Transverse colon (tissue), 4 donors: Measurements from ENCODE around the gene HAUS1. TPM values are rescaled to one million over a fixed set of nuclear protein-coding genes. Genes with fewer than 3 reads are reported as not detected.
"Not testable (repeated sequence)": the region's sequence is repeated elsewhere in the genome, so short reads cannot be mapped to it uniquely, and the experiment has no call there.

Experiments
- DNase-seq: peaks from one replicate; pipeline ENCODE4 v3.0.0-alpha.2; 2019
- H3K27ac ChIP-seq, 4 donors: fragments of 200-600 bp; sonication (generic); 2 replicates each; pipeline ENCODE4 v1.5.1; 2016 to 2018; ENCODE audit warnings: inconsistent platforms in 4 of 4
- H3K27me3 ChIP-seq: fragments of 200-600 bp; sonication (generic); 2 replicates; pipeline ENCODE4 v1.5.1; 2017; ENCODE audit warnings: inconsistent platforms
- H3K36me3 ChIP-seq, 4 donors: fragments of 200-600 bp; sonication (generic); 2 replicates each; pipeline ENCODE4 v1.5.1; 2017 to 2019; ENCODE audit warnings: inconsistent platforms in 4 of 4
- H3K4me1 ChIP-seq, 4 donors: fragments of 200-600 bp; sonication (generic); 2 replicates each; pipeline ENCODE4 v1.5.1; 2017 to 2020; ENCODE audit warnings: inconsistent platforms in 4 of 4
- H3K4me3 ChIP-seq, 4 donors: fragments of 200-600 bp; sonication (generic); 1 replicate in 1 of 4; 2 replicates in 3 of 4; pipeline versions ENCODE4 v1.5.1 to v1.6.1; 2017 to 2019; ENCODE audit warnings: inconsistent platforms in 4 of 4
- H3K9me3 ChIP-seq, 2 donors: fragments of 200-600 bp; sonication (generic); 2 replicates each; pipeline ENCODE4 v1.5.1; 2017 to 2019; ENCODE audit warnings: inconsistent platforms in 2 of 2
- CTCF ChIP-seq, 5 experiments: fragments of 200-600 bp in 3 of 5; fragments of 450-650 bp in 2 of 5; sonication (generic) in 3 of 5; IDR thresholded peaks; 1 replicate in 2 of 5; 2 replicates in 3 of 5; pipeline ENCODE4 v1.5.1; 2016 to 2017; ENCODE audit warnings: antibody characterized with exemption in 5 of 5, inconsistent platforms in 3 of 5, mild to moderate bottlenecking in 2 of 5, moderate library complexity in 1 of 5
- EP300 ChIP-seq: sonication (generic); formaldehyde crosslinking; IDR thresholded peaks from one replicate; pipeline ENCODE4 v1.6.1; 2017; ENCODE audit warnings: antibody characterized with exemption, low read depth
- POLR2A ChIP-seq: fragments of 450-650 bp; IDR thresholded peaks from one replicate; pipeline ENCODE4 v1.6.1; 2016; ENCODE audit warnings: antibody characterized with exemption, mild to moderate bottlenecking, moderate library complexity
- POLR2AphosphoS5 ChIP-seq, 3 donors: sonication (generic); formaldehyde crosslinking; IDR thresholded peaks; one replicate each; pipeline ENCODE4 v1.6.1; 2016; ENCODE audit warnings: antibody characterized with exemption in 3 of 3
- WGBS, 2 donors: methylation state at CpG; one replicate each; pipeline ENCODE4 v1.1.5; 2018; ENCODE audit warnings: low coverage in 1 of 2; 5-methylcytosine and 5-hydroxymethylcytosine counted together
- in situ Hi-C, 4 donors: fragments of 200-750 bp; cut with MboI; loops; one replicate each; pipeline versions ENCODE4 v1.15.0 to v1.15.1; 2017; ENCODE audit warnings: low sequenced_read_pairs in 3 of 4, low pct_ligation_motif_present in 1 of 4, low pct_unique_long_range_greater_than_20kb in 1 of 4
- intact Hi-C: fragments of 100-400 bp; cut with DNase I; formaldehyde crosslinking; loops from one replicate; pipeline ENCODE4 v1.15.1; 2023; ENCODE audit warnings: low total_unique reads
- total RNA-seq, 4 donors: library from RNA; depleted of rRNA; stranded (reverse); fragments of >200 nt; gene quantifications; one replicate each; pipeline ENCODE4 v1.1.0, GENCODE V29; 2016

The HAUS1 gene
- total RNA-seq, 4 donors from 2014 or later, result 1.6 to 33.5 (median 19.8) TPM; not detected in 1

GRCh38 chr18:46109386-46109785, 5.2 kb downstream of the HAUS1 start:
- no peak for DNase-seq
- no peak for TF ChIP-seq POLR2A
- TF ChIP-seq EP300, result no peak
- TF ChIP-seq CTCF (IDR thresholded peaks at IDR 0.05), result no peak
- no peak for TF ChIP-seq POLR2AphosphoS5 (IDR thresholded peaks at IDR 0.05)
- no peaks in the 10 kb centered on the region for H3K9me3 ChIP-seq
- H3K27ac ChIP-seq, result peak overlapping the region; percentile 9 to 41 (median 20)
- H3K4me1 ChIP-seq, result peaks cover 5 to 16% (median 11%) of the 10 kb centered on the region in 4 donors
- WGBS, 2 donors, result 50 to 73% methylated on average over 1 to 5 of the region's 5 CpGs
- intact Hi-C loops (no loop called here), in situ Hi-C loops (no loop called here)
- no peaks in the 10 kb centered on the region for H3K27me3 ChIP-seq
- H3K4me3 ChIP-seq, result no peak overlapping the region
- no peaks in the 10 kb centered on the region for H3K36me3 ChIP-seq

GRCh38 chr18:46110406-46110805, 6.2 kb downstream of the HAUS1 start:
- H3K4me1 ChIP-seq, result peaks cover 2 to 11% (median 5%) of the 10 kb centered on the region in 4 donors
- H3K9me3 ChIP-seq, result no peaks in the 10 kb centered on the region
- WGBS, 2 donors, result 97% methylated on average over 3 of the region's 3 CpGs; no CpG with 5 or more reads in 1 of the 2 donors
- no peak overlapping the region for H3K27ac ChIP-seq
- TF ChIP-seq EP300 (no peak), POLR2AphosphoS5 (IDR thresholded peaks at IDR 0.05) (no peak), CTCF (IDR thresholded peaks at IDR 0.05) (no peak), POLR2A (no peak)
- intact Hi-C loops (no loop called here), in situ Hi-C loops (no loop called here)
- peaks cover 0 to 8% (median 4%) of the 10 kb centered on the region in 4 donors for H3K36me3 ChIP-seq
- H3K4me3 ChIP-seq, result no peak overlapping the region
- no peak for DNase-seq
- no peaks in the 10 kb centered on the region for H3K27me3 ChIP-seq

GRCh38 chr18:46113751-46114150, 9.6 kb downstream of the HAUS1 start:
- H3K27me3 ChIP-seq, result no peaks in the 10 kb centered on the region
- intact Hi-C loops, result no loop called here
- H3K4me3 ChIP-seq, result no peak overlapping the region
- DNase-seq, result no peak
- peaks cover 0 to 7% (median 3%) of the 10 kb centered on the region in 4 donors for H3K4me1 ChIP-seq
- no peak overlapping the region for H3K27ac ChIP-seq
- in situ Hi-C loops, result no loop called here
- H3K36me3 ChIP-seq, result peaks cover 0 to 13% (median 4%) of the 10 kb centered on the region in 4 donors
- TF ChIP-seq CTCF (IDR thresholded peaks at IDR 0.05) (no peak), POLR2AphosphoS5 (IDR thresholded peaks at IDR 0.05) (no peak), POLR2A (no peak), EP300 (no peak)
- no peaks in the 10 kb centered on the region for H3K9me3 ChIP-seq
- WGBS, 2 donors, result 86 to 91% methylated on average over 1 of the region's 1 CpG

GRCh38 chr18:46126625-46127024, 22.4 kb downstream of the HAUS1 start:
- in situ Hi-C loops, H3K9me3 ChIP-seq, DNase-seq, intact Hi-C loops, H3K4me1 ChIP-seq, H3K27ac ChIP-seq, H3K27me3 ChIP-seq, H3K4me3 ChIP-seq: not testable (repeated sequence)
- WGBS, 2 donors, result 99 to 100% methylated on average over 2 to 4 of the region's 4 CpGs
- H3K36me3 ChIP-seq, result peaks cover 0 to 53% (median 24%) of the 10 kb centered on the region in 4 donors

- in situ Hi-C loops, result no loop called here
- WGBS, 2 donors, result 94% methylated on average over 2 of the region's 2 CpGs; no CpG with 5 or more reads in 1 of the 2 donors
- H3K27me3 ChIP-seq, result no peaks in the 10 kb centered on the region
- no peaks in the 10 kb centered on the region for H3K4me1 ChIP-seq
- TF ChIP-seq POLR2A (no peak), EP300 (no peak), CTCF (IDR thresholded peaks at IDR 0.05) (no peak), POLR2AphosphoS5 (IDR thresholded peaks at IDR 0.05) (no peak)
- peaks cover 0 to 46% (median 16%) of the 10 kb centered on the region in 4 donors for H3K36me3 ChIP-seq
- H3K27ac ChIP-seq, result no peak overlapping the region
- H3K9me3 ChIP-seq, result no peaks in the 10 kb centered on the region
- H3K4me3 ChIP-seq, result no peak overlapping the region
- intact Hi-C loops, result no loop called here
- DNase-seq, result no peak
Measured at GRCh38 chr18:46130061-46130460, 25.9 kb downstream of the HAUS1 start.

GRCh38 chr18:46130549-46130948, 26.4 kb downstream of the HAUS1 start:
- H3K4me3 ChIP-seq, H3K4me1 ChIP-seq, DNase-seq, H3K27ac ChIP-seq, H3K9me3 ChIP-seq, H3K27me3 ChIP-seq, intact Hi-C loops, in situ Hi-C loops: not testable (repeated sequence)
- 99 to 100% methylated on average over 1 to 8 of the region's 8 CpGs for WGBS, 2 donors
- peaks cover 0 to 44% (median 14%) of the 10 kb centered on the region in 4 donors for H3K36me3 ChIP-seq
